ENCODE results near the gene MCTP1.

GRCh38 chr5:94932259-94932658 is 352.6 kb downstream of the MCTP1 start:
- TF ChIP-seq POLR2A (IDR thresholded peaks at IDR 0.05; ENCODE audit: low read depth, low read length) (no peak), EZH2 (IDR thresholded peaks at IDR 0.05; ENCODE audit: borderline replicate concordance, control insufficient read depth, low read depth, low read length) (no peak), SPI1 (IDR thresholded peaks at IDR 0.05; ENCODE audit: borderline replicate concordance, insufficient read depth, low read depth, low read length) (no peak), MYC (IDR thresholded peaks at IDR 0.05; ENCODE audit: insufficient read depth, insufficient read length, insufficient replicate concordance, low read length, severe bottlenecking) (no peak), SMC3 (IDR thresholded peaks at IDR 0.05; ENCODE audit: borderline replicate concordance, low read length) (no peak)
- TF ChIP-seq, protein P1, sequence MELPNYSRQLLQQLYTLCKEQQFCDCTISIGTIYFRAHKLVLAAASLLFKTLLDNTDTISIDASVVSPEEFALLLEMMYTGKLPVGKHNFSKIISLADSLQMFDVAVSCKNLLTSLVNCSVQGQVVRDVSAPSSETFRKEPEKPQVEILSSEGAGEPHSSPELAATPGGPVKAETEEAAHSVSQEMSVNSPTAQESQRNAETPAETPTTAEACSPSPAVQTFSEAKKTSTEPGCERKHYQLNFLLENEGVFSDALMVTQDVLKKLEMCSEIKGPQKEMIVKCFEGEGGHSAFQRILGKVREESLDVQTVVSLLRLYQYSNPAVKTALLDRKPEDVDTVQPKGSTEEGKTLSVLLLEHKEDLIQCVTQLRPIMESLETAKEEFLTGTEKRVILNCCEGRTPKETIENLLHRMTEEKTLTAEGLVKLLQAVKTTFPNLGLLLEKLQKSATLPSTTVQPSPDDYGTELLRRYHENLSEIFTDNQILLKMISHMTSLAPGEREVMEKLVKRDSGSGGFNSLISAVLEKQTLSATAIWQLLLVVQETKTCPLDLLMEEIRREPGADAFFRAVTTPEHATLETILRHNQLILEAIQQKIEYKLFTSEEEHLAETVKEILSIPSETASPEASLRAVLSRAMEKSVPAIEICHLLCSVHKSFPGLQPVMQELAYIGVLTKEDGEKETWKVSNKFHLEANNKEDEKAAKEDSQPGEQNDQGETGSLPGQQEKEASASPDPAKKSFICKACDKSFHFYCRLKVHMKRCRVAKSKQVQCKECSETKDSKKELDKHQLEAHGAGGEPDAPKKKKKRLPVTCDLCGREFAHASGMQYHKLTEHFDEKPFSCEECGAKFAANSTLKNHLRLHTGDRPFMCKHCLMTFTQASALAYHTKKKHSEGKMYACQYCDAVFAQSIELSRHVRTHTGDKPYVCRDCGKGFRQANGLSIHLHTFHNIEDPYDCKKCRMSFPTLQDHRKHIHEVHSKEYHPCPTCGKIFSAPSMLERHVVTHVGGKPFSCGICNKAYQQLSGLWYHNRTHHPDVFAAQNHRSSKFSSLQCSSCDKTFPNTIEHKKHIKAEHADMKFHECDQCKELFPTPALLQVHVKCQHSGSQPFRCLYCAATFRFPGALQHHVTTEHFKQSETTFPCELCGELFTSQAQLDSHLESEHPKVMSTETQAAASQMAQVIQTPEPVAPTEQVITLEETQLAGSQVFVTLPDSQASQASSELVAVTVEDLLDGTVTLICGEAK (IDR thresholded peaks at IDR 0.05; ENCODE audit: borderline replicate concordance), result no peak

All from GM12878 (cell line).